ENCODE measurements around the gene OBP2B. TPM values are rescaled to one million over a fixed set of nuclear protein-coding genes. Genes with fewer than 3 reads are reported as not detected.
A peak's percentile ranks its signal among the peaks of the same experiment; 100 is the strongest.
"Not testable (repeated sequence)": the region's sequence is repeated elsewhere in the genome, so short reads cannot be mapped to it uniquely, and the experiment has no call there.

The OBP2B gene
- total and polyA plus RNA-seq, 9 donors, result not detected

- not testable (repeated sequence) for H3K4me3 ChIP-seq (ENCODE audit: low read length); H3K4me1 ChIP-seq (ENCODE audit: control insufficient read depth, insufficient read depth, low read length); DNase-seq; H3K9me3 ChIP-seq (replicated peaks; ENCODE audit: control insufficient read depth, low read depth, low read length); H3K27me3 ChIP-seq (ENCODE audit: control insufficient read depth, insufficient read depth, low read length); H3K36me3 ChIP-seq (ENCODE audit: control insufficient read depth, insufficient read depth, low read length); H3K27ac ChIP-seq (ENCODE audit: low read length)
- 92% methylated on average over 2 of the region's 7 CpGs for WGBS (ENCODE audit: insufficient coverage)
Measured at GRCh38 chr9:133230514-133230913, 21.5 kb upstream of the OBP2B start.

GRCh38 chr9:133230093-133230492 lies 21.0 kb upstream of the OBP2B start:
- 74% methylated on average over 3 of the region's 5 CpGs for WGBS (ENCODE audit: insufficient coverage)
- H3K36me3 ChIP-seq (ENCODE audit: control insufficient read depth, insufficient read depth, low read length), result no peaks in the 10 kb centered on the region
- H3K27me3 ChIP-seq (ENCODE audit: control insufficient read depth, insufficient read depth, low read length), result no peaks in the 10 kb centered on the region
- no peak overlapping the region for H3K27ac ChIP-seq (ENCODE audit: low read length)
- no peaks in the 10 kb centered on the region for H3K4me1 ChIP-seq (ENCODE audit: control insufficient read depth, insufficient read depth, low read length)
- H3K4me3 ChIP-seq (ENCODE audit: low read length), result no peak overlapping the region
- no peaks in the 10 kb centered on the region for H3K9me3 ChIP-seq (replicated peaks; ENCODE audit: control insufficient read depth, low read depth, low read length)
- no peak for DNase-seq

- H3K4me3 ChIP-seq (ENCODE audit: low read length); DNase-seq; H3K36me3 ChIP-seq (ENCODE audit: control insufficient read depth, insufficient read depth, low read length); H3K27ac ChIP-seq (ENCODE audit: low read length); H3K9me3 ChIP-seq (replicated peaks; ENCODE audit: control insufficient read depth, low read depth, low read length); H3K4me1 ChIP-seq (ENCODE audit: control insufficient read depth, insufficient read depth, low read length); H3K27me3 ChIP-seq (ENCODE audit: control insufficient read depth, insufficient read depth, low read length): not testable (repeated sequence)
- WGBS (ENCODE audit: insufficient coverage), result 45% methylated on average over 3 of the region's 22 CpGs
Measured at GRCh38 chr9:133228474-133229193, 19.6 kb upstream of the OBP2B start.

- DNase-seq; H3K9me3 ChIP-seq (replicated peaks; ENCODE audit: control insufficient read depth, low read depth, low read length); H3K27me3 ChIP-seq (ENCODE audit: control insufficient read depth, insufficient read depth, low read length); H3K27ac ChIP-seq (ENCODE audit: low read length); H3K36me3 ChIP-seq (ENCODE audit: control insufficient read depth, insufficient read depth, low read length); H3K4me3 ChIP-seq (ENCODE audit: low read length); H3K4me1 ChIP-seq (ENCODE audit: control insufficient read depth, insufficient read depth, low read length): not testable (repeated sequence)
- WGBS (ENCODE audit: insufficient coverage), result 84% methylated on average over 4 of the region's 8 CpGs
Measured at GRCh38 chr9:133227996-133228395, 18.9 kb upstream of the OBP2B start.

GRCh38 chr9:133227242-133227860 lies 18.3 kb upstream of the OBP2B start:
- Histone ChIP-seq H3K36me3 (ENCODE audit: control insufficient read depth, insufficient read depth, low read length) (no peaks in the 10 kb centered on the region), H3K4me3 (ENCODE audit: low read length) (no peak overlapping the region), H3K9me3 (replicated peaks; ENCODE audit: control insufficient read depth, low read depth, low read length) (no peaks in the 10 kb centered on the region), H3K27me3 (ENCODE audit: control insufficient read depth, insufficient read depth, low read length) (no peaks in the 10 kb centered on the region), H3K4me1 (ENCODE audit: control insufficient read depth, insufficient read depth, low read length) (no peaks in the 10 kb centered on the region), H3K27ac (ENCODE audit: low read length) (no peak overlapping the region)
- DNase-seq, result no peak
- 75% methylated on average over 8 of the region's 11 CpGs for WGBS (ENCODE audit: insufficient coverage)

GRCh38 chr9:133226219-133227171 lies 17.4 kb upstream of the OBP2B start:
- 71% methylated on average over 18 of the region's 25 CpGs for WGBS (ENCODE audit: insufficient coverage)
- Histone ChIP-seq H3K4me1 (ENCODE audit: control insufficient read depth, insufficient read depth, low read length) (no peaks in the 10 kb centered on the region), H3K4me3 (ENCODE audit: low read length) (no peak overlapping the region), H3K36me3 (ENCODE audit: control insufficient read depth, insufficient read depth, low read length) (no peaks in the 10 kb centered on the region), H3K27ac (ENCODE audit: low read length) (no peak overlapping the region), H3K27me3 (ENCODE audit: control insufficient read depth, insufficient read depth, low read length) (no peaks in the 10 kb centered on the region), H3K9me3 (replicated peaks; ENCODE audit: control insufficient read depth, low read depth, low read length) (no peaks in the 10 kb centered on the region)
- DNase-seq, result no peak

- H3K4me3 ChIP-seq (ENCODE audit: low read length), result no peak overlapping the region
- no peaks in the 10 kb centered on the region for H3K9me3 ChIP-seq (replicated peaks; ENCODE audit: control insufficient read depth, low read depth, low read length)
- H3K36me3 ChIP-seq (ENCODE audit: control insufficient read depth, insufficient read depth, low read length), result no peaks in the 10 kb centered on the region
- no peak overlapping the region for H3K27ac ChIP-seq (ENCODE audit: low read length)
- no peak for DNase-seq
- no peaks in the 10 kb centered on the region for H3K4me1 ChIP-seq (ENCODE audit: control insufficient read depth, insufficient read depth, low read length)
- WGBS (ENCODE audit: insufficient coverage), result 69% methylated on average over 38 of the region's 38 CpGs
- no peaks in the 10 kb centered on the region for H3K27me3 ChIP-seq (ENCODE audit: control insufficient read depth, insufficient read depth, low read length)
Measured at GRCh38 chr9:133225171-133226011, 16.3 kb upstream of the OBP2B start.

- Histone ChIP-seq H3K27ac (ENCODE audit: low read length) (no peak overlapping the region), H3K4me1 (ENCODE audit: control insufficient read depth, insufficient read depth, low read length) (no peaks in the 10 kb centered on the region), H3K9me3 (replicated peaks; ENCODE audit: control insufficient read depth, low read depth, low read length) (no peaks in the 10 kb centered on the region), H3K27me3 (ENCODE audit: control insufficient read depth, insufficient read depth, low read length) (no peaks in the 10 kb centered on the region), H3K36me3 (ENCODE audit: control insufficient read depth, insufficient read depth, low read length) (no peaks in the 10 kb centered on the region), H3K4me3 (ENCODE audit: low read length) (no peak overlapping the region)
- 67% methylated on average over 7 of the region's 12 CpGs for WGBS (ENCODE audit: insufficient coverage)
- DNase-seq, result no peak
Measured at GRCh38 chr9:133224762-133225161, 15.7 kb upstream of the OBP2B start.

GRCh38 chr9:133223159-133223756 lies 14.2 kb upstream of the OBP2B start:
- WGBS (ENCODE audit: insufficient coverage), result 13% methylated on average over 11 of the region's 13 CpGs
- not testable (repeated sequence) for H3K36me3 ChIP-seq (ENCODE audit: control insufficient read depth, insufficient read depth, low read length); H3K4me1 ChIP-seq (ENCODE audit: control insufficient read depth, insufficient read depth, low read length); H3K4me3 ChIP-seq (ENCODE audit: low read length); H3K27me3 ChIP-seq (ENCODE audit: control insufficient read depth, insufficient read depth, low read length); H3K9me3 ChIP-seq (replicated peaks; ENCODE audit: control insufficient read depth, low read depth, low read length)
- DNase-seq, result peak; percentile 32
- H3K27ac ChIP-seq (ENCODE audit: low read length), result peak overlapping the region; percentile 29
